ENCODE data around the gene TUBGCP4.

Gene TUBGCP4

DNA sequence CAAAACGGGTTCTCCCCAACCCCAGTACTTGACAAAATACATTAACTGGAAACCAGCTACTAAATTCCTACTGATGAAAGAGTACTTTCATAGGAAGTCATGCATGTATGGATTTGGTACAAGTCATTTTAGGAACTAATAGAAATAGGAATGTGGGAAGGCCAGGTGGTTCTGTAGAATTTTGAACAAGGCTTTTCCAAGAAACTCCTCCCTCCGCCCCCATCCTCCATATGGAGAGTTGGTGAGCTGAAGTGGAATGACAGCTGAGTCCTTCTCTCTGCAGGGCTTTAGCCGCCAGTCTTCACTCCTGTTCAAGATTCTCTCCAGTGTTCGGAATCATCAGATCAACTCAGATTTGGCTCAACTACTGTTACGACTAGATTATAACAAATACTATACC lies 33.2 kb downstream of the TUBGCP4 start:
- no peak for DNase-seq

DNA sequence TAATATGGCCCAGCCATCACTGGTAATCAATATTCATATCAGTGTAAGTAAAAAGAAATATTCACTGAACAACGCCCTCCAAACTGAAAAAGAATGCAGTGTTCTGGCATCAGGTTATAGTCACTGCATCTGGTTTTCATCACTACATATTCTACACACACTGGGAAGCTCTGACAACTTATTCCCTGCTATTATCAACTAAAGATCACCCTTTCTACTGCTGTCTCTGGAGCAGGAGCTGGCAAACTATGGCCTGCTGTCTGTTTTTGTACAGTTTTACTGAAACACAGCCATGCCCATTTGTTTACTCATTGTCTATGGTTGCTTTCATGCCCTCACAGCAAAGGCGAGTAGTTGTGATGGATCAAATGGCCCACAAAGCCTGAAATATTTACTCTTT lies 35.3 kb downstream of the TUBGCP4 start:
- no peak for DNase-seq

DNA sequence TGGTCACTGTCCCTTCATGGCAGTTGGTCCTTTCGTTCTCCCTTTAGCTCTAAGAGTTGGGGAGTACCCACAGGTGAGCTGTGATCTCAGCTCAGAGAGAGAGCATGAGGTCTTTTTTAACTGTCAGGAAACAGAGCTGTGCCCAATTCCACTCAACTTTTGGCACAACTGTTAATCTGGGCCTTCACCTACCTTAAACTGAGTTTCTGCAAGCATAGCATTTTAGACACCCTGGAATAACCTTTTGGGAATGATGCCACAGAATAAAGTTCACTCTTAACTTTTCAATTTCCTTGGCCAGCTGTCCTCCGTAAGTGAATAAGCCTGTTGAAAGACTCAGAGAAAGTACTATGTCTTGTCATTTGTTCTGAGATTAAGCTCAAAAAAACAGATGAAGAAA lies 35.9 kb downstream of the TUBGCP4 start:
- no peak for DNase-seq

DNA sequence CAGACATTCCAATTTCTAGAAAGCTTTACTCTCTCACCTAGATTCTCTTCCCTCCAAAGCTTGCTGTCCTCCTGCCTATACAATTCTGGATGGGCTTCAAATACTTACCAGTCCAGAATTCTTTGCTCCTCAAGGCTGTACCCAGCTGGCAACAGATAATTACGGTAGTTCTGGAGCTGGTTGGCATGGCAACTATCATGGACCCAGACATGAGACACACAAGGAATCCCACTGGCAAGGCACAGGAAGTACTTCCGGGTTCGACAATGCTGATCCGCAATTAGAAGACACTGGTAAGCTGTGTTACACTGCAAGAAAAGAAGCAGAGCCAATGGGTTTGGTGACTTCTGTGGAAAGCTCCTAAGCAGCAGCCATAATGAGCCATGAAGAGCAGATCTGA lies 37.9 kb downstream of the TUBGCP4 start:
- DNase-seq, result no peak

DNA sequence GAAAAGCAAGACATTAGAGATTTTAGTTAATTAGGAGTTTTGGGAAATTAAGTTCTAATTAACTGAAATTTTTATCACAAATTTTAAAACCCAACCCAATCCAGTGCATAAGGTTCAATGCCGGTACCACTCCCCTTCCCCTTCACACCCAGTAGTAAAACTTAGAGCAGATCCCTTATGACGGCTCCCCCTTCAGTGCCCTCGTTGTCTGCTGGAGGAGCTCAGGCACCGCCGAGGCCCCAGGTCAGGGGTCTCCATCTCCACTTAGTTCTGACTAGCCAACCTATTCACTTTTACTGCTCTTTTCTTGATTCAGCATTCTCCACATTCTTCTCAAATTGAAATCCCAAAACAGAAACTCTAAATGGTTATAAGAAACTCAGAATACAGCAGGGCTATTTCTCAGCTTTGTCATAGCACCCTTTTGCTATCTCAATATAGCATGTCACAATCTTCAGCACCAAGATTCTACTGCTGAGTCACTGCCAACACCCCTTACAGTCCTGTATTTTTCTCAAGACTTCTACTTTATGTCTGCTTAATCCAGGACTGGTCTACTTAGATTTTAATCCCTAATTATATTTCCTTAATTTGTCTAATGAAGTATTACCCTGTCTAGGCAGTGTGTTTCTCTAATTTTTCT lies 39.8 kb downstream of the TUBGCP4 start:
- no peak for DNase-seq

DNA sequence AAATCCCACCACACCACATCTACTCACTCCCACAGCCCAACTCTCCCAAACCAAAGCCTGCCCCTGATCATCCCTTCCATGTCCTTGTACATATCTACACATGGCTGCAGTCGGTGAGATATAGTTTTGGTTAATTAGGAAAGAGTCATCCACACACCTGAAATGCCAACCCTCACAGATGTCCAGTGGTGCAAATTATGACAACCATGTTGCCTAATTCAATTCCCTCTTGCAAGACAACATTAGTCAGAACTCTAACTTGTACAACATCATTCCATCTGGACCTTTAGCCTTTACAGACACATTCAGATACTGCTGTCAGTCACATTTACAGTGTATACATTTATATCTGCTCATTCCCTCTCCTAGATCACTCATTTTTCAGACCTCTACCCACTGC lies 41.2 kb downstream of the TUBGCP4 start:
- DNase-seq, result no peak

DNA sequence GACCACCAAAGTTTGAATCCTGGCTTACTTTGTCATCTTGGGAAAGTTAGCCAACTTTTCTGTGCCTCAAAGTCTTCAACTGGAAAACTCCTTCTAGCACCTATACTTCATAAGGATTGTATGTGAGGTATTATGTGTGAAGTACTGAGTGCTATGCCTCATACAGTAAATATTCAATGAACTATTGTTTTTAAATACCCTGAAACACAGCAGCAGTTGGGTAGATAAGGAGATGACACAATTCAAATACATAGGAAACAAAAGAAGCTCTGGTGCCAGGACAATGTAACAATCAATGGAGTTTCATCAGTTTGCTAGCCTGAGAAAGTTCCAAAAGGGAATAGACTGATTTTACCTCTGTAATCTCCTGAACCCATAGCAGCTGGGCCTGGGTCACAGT lies 43.3 kb downstream of the TUBGCP4 start:
- no peak for DNase-seq

DNA sequence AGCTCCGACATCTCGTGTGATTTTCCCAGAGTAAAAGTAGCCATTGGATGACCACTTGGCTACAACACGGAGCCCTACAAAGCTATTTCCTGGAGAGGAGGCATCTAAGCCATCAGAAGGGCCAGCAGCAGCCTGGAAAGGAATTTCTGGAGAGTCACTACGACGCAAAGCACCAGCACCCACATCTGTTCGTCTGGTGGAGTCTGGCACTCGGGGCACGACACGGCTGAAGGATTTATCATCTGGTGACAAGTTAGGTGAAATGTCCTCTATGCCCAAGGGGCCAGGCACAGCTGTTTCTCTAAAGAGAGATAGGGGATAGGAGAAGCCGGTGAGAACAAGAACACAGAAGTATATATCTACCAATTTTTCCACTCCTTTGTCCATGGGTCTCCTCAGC lies 49.5 kb downstream of the TUBGCP4 start:
- DNase-seq, result no peak

DNA sequence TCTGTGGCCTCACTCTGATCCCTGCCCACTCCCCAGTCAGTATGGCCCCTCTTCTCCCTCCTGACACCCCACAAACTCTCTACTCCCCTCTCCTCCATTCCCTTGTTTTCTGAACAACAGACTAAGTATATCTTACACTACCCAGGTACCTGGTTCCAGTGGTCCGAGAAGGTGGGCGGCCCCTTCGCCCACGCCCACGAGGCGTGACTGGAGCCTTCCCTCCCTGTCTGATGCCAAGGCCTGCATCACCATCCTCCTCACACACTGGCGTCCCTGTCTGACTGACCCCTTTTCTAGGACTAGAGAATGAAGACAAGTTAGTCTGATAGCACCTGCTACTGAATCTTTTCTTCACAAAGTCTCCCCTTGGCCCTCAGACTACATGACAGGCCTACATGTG lies 50.0 kb downstream of the TUBGCP4 start:
- DNase-seq, result no peak

DNA sequence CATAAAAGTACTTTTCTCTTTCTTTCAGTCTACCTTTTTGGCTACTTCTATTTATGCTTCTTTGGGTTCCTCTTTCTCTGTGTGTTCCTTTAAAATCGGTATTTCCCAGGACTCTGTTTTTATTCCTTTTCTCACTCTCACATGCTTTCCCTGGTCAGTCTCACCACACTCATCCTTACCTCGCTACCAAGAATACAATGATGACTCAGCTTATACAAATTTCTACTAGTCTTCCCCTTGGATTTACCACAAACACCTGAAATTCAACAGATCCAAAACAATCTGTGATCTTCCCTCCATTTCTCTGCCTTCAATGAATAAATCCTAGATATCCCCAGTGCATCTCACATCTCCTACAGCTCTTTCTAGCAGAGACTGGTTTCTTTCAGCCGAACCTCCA lies 52.9 kb downstream of the TUBGCP4 start:
- DNase-seq, result no peak

DNA sequence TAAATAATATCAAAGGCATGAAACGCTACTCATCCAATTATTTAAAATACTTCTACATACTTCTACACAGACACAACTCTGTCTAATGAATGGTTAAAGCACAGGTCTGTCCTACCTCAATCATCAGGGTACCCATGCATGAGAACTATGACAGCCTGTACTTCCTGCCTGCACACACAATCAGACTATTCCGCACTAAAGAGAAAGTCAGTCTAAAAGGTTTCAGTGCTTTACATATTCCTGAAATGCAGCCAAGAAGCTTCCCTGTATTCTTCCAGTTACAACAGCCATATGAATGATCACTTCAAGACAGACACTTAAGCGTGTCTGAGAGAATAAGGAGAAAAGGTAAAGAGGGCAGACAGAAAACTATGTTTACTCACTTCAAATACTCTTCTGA lies 58.8 kb downstream of the TUBGCP4 start:
- no peak for DNase-seq

DNA sequence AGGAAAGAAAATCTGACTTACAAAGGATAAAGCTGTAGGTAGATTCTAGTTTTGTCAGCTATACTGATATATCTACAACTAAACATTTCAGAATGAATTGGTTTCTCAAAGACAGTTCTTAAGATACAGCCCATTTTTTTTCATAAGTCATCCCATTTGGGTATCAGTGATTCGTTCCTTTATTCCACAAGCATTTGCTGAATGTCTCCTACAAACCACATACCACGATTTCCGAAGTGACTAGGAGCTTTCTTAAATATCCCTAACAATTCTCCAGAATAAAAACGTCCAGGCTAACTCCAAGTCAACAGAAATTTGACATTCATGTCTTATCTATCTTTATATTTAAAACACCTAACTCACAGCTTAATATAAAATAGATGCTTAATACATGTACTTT lies 62.3 kb downstream of the TUBGCP4 start:
- no peak for DNase-seq

DNA sequence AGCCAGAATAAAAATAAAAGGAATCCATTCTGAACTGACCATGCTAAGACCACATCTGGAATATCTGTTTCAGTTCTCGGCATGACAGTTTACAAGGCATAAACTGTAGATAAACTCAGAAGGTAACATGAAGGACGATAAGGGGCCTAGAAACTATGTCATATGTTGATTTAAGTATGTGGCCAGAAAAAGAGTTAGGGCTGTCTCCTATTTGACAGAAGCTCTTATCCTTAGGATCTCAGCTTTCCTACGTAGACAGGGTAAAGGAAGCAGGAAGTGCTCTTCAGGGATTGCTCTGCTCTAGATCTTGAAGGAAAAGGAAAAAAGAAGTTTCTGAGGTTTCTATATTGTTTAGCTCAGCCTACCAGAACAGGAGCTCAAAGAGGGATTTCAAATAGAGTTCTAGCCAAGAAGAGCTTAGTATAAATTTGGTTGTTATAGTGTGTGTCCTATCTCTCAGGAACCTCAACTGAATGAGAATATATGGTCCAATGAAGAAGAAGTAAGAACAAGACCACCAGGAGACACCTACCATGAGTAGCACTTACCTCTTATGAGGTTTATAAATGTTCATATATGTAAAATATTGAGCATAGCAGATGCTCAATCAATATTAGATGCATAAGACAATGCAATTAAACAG lies 62.9 kb downstream of the TUBGCP4 start:
- no peak for DNase-seq

DNA sequence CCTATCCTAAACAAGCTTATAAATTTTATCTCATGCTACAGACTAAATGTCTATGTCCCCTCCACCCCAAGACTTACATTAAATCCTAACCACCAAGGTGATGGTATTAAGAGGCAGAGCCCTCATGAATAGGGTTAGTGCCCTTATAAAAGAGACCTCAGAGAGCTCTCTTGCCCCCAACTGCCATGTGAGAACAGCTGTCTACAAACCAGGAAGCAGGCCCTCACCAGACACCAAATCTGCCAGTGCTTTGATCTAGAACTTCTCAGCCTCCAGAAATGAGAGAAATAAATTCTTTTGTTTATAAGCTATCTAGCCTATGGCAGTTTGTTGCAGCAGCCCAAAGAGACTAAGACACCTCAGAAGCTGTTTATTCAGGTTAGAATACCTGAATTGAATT lies 63.5 kb downstream of the TUBGCP4 start:
- no peak for DNase-seq

DNA sequence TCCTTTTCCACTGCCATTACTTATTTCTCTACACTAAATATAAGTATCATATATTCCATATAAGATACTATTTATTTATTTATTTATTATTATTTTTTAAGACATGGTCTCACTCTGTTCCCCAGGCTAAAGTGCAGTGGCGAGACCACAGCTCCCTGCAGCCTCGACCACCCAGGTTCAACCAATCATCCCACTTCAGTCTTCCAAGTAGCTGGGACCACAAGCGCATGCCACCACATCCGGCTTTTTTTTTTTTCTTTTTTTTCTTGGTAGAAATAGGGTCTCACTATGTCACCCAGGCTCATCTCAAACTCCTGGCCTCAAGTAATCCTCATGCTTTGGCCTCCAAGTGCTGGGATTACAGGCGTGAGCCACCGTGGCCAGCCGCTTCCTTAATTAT lies 65.5 kb downstream of the TUBGCP4 start:
- no peak for DNase-seq

DNA sequence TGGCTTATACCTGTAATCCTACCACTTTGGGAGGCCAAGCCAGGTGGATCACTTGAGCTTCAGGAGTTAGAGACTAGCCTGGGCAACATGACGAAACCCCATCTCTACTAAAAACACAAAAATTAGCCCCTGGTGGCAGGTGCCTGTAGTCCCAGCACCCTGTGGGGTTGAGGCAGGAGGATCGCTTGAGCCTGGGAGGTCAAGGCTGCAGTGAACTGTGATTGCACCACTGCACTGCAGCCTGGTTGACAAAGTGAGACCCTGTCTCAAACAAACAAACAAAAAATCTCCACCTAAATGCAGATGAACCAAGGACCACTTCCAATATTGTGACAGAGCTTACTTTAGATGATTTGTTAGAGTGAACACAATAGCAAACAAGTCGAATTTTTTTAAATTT lies 68.4 kb downstream of the TUBGCP4 start:
- no peak for DNase-seq

DNA sequence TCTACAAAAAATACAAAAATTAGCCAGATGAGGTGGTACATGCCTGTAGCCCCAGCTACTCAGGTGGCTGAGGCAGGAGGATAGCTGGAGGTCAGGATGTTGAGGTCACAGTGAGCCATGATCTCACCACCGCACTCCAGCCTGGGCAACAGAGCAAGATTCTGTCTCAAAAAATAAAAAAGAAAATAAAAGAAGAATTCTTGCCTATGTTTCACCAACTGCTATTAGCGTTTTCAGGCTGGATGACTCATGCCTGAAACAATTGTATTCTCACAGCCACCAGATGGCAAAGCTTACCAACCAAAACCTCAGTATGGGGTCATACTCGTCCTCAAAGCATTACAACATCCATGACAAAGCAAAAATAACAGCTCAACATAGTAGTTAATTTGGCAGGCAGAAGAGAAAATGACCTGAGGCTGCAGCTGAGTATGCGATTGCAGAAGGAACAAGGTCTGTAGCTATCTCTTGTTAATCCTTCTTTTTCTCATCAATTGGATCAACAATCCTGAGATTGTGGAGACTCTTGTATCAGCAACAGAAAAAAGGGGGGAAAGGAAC lies 69.9 kb downstream of the TUBGCP4 start:
- peak; percentile 56 for DNase-seq

DNA sequence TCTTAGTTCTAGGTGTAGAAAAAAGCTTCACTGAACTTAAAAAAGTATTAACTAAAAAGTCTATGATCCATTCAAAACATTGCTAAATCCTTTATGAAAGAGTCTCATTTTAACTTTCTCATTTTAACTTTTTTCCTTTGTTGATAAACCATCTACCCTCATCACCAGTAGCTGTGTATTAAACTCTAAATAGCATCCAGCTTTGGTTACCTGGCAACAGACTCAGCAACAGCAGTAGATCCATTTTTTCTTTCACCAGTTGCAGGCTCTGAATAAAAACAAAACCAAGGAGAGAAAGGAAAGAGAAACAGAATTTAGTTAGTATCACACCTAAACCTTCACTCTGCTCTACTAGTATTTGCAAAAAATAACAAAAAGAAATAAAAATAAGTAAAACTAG lies 70.4 kb downstream of the TUBGCP4 start:
- peak; percentile 18 for DNase-seq

DNA sequence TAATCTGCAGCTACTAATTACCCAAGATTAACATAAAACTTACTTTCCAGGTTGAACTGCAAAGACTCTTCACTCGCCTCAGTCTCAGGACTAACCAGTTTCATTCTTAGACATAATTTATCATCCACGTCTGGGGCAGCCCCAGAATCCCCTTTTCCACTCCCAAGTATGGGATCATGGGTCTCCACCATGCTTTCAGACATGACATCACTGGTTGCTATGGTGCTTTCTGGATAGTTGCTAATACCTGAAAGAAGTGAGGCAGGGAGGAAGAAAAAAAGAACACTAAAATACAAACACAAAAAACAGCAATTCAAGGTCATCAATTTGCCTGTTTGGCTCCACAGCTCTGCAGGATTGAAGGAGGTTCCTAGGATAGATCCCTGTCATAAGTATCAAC lies 75.4 kb downstream of the TUBGCP4 start:
- no peak for DNase-seq

DNA sequence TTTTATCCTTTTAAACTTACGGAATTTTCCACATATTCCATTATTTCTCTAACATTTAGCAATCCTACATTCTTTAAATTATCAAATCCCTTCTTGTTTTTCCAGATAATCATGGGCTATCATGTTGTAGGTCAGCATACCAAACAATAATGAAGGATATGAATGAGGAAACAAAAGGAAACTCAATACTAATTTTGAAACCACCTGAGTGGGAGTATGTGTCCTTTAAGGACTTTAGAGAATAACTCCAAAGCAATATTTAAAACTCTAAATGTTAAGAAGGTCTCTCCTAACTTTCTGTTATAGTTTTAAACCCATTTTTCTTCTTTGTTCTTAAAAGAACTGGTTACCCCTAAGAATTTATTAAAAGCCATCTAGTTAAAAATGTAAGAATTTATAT lies 79.1 kb downstream of the TUBGCP4 start:
- no peak for DNase-seq
